GM12878 (cell line): ENCODE results near the gene ACVR1B. TPM values are rescaled to one million over a fixed set of nuclear protein-coding genes. Genes with fewer than 3 reads are reported as not detected.

Experiments used
- ATF7 ChIP-seq: fragments of 450-650 bp; IDR thresholded peaks from 2 replicates; pipeline ENCODE4 v1.6.1; 2016; ENCODE audit warnings: low read depth, mild to moderate bottlenecking
- IKZF2 ChIP-seq, 2 experiments: fragments of 450-650 bp; IDR thresholded peaks; 2 replicates each; pipeline ENCODE4 v1.6.1; 2017; ENCODE audit warnings: mild to moderate bottlenecking in 2 of 2, moderate library complexity in 2 of 2
- NR2C2 ChIP-seq: IDR thresholded peaks from 2 replicates; pipeline ENCODE4 v1.6.1; 2011; ENCODE audit warnings: borderline replicate concordance, low read depth; ENCODE audit not compliant: control insufficient read depth, insufficient read length
- STAT1 ChIP-seq: fragments of 450-650 bp; conservative IDR thresholded peaks from 2 replicates; pipeline ENCODE4 v1.6.1; 2014; ENCODE audit warnings: antibody characterized with exemption, mild to moderate bottlenecking
- polyA plus RNA-seq, 11 experiments: library from polyadenylated mRNA; depleted of rRNA in 4 of 11; unstranded in 6 of 11; stranded (reverse) in 5 of 11; fragments of >200 nt; fragmentation: Nextera tagmentation in 4 of 11; fragmentation: Illumina TruSeq in 1 of 11; extraction: Ambion mirVana in 4 of 11; extraction: Trizol in 1 of 11; gene quantifications; 1 replicate in 1 of 11; 2 replicates in 10 of 11; pipeline versions ENCODE4 v1.2.1 to v1.2.3, GENCODE V29; 2011 to 2016; ENCODE audit warnings: inconsistent platforms in 2 of 11, missing spikeins in 2 of 11, low read depth in 1 of 11
- total RNA-seq, 4 experiments: library from RNA; depleted of rRNA in 3 of 4; stranded (reverse); fragments of >200 nt in 3 of 4; fragmentation: Illumina TruSeq in 1 of 4; extraction: Trizol in 1 of 4; gene quantifications; 2 replicates each; pipeline versions ENCODE4 v1.2.1 to v1.2.3, GENCODE V29; 2013 to 2021
- TF ChIP-seq, protein P1 (sequence below): fragments of 450-650 bp; IDR thresholded peaks from 2 replicates; pipeline ENCODE4 v1.6.1; 2017; ENCODE audit warnings: antibody characterized with exemption, mild to moderate bottlenecking, moderate library complexity
- TF ChIP-seq, protein P2 (sequence below): fragments of 450-650 bp; IDR thresholded peaks from 2 replicates; pipeline ENCODE4 v1.6.1; 2017; ENCODE audit warnings: mild to moderate bottlenecking, moderate library complexity
- TF ChIP-seq, protein P3 (sequence below): fragments of 450-650 bp; IDR thresholded peaks from 2 replicates; pipeline ENCODE4 v1.6.1; 2017; ENCODE audit warnings: mild to moderate bottlenecking

The ACVR1B gene
- total and polyA plus RNA-seq, 10 of the 15 experiments (the other 5 are each of a cell fraction or from before 2014, with no cell fraction given), result 0.02 to 0.69 (median 0.16) TPM; not detected in 2

DNA sequence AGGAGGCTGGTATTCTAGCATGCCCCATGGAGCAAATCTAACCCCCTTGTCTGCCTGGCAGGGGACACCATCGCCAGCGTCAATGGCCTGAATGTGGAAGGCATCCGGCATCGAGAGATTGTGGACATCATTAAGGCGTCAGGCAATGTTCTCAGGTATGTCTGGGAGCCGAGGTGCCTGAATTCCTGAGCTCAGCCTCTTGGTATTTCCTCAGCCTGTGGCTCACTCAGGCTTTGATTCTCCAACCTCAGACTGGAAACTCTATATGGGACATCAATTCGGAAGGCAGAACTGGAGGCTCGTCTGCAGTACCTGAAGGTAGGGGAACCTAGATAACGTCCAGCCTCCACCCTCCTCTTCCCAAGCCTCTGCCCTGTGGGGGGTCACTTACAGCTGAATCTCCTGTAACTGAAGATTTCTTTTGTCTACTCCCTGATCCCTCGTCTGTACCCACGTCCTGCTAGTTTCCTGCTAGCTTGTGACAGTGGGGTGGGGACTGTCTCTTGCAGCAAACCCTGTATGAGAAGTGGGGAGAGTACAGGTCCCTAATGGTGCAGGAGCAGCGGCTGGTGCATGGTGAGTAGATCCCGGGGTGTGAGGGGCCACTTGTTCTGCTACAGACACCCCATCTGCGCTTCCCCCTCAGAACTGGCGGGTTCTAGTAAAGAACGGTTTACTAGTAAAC is 62.3 kb downstream of the ACVR1B start (continued):
- TF ChIP-seq, protein P1, sequence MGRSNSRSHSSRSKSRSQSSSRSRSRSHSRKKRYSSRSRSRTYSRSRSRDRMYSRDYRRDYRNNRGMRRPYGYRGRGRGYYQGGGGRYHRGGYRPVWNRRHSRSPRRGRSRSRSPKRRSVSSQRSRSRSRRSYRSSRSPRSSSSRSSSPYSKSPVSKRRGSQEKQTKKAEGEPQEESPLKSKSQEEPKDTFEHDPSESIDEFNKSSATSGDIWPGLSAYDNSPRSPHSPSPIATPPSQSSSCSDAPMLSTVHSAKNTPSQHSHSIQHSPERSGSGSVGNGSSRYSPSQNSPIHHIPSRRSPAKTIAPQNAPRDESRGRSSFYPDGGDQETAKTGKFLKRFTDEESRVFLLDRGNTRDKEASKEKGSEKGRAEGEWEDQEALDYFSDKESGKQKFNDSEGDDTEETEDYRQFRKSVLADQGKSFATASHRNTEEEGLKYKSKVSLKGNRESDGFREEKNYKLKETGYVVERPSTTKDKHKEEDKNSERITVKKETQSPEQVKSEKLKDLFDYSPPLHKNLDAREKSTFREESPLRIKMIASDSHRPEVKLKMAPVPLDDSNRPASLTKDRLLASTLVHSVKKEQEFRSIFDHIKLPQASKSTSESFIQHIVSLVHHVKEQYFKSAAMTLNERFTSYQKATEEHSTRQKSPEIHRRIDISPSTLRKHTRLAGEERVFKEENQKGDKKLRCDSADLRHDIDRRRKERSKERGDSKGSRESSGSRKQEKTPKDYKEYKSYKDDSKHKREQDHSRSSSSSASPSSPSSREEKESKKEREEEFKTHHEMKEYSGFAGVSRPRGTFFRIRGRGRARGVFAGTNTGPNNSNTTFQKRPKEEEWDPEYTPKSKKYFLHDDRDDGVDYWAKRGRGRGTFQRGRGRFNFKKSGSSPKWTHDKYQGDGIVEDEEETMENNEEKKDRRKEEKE, result no peak
- TF ChIP-seq, protein P2, sequence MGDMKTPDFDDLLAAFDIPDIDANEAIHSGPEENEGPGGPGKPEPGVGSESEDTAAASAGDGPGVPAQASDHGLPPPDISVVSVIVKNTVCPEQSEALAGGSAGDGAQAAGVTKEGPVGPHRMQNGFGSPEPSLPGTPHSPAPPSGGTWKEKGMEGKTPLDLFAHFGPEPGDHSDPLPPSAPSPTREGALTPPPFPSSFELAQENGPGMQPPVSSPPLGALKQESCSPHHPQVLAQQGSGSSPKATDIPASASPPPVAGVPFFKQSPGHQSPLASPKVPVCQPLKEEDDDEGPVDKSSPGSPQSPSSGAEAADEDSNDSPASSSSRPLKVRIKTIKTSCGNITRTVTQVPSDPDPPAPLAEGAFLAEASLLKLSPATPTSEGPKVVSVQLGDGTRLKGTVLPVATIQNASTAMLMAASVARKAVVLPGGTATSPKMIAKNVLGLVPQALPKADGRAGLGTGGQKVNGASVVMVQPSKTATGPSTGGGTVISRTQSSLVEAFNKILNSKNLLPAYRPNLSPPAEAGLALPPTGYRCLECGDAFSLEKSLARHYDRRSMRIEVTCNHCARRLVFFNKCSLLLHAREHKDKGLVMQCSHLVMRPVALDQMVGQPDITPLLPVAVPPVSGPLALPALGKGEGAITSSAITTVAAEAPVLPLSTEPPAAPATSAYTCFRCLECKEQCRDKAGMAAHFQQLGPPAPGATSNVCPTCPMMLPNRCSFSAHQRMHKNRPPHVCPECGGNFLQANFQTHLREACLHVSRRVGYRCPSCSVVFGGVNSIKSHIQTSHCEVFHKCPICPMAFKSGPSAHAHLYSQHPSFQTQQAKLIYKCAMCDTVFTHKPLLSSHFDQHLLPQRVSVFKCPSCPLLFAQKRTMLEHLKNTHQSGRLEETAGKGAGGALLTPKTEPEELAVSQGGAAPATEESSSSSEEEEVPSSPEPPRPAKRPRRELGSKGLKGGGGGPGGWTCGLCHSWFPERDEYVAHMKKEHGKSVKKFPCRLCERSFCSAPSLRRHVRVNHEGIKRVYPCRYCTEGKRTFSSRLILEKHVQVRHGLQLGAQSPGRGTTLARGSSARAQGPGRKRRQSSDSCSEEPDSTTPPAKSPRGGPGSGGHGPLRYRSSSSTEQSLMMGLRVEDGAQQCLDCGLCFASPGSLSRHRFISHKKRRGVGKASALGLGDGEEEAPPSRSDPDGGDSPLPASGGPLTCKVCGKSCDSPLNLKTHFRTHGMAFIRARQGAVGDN, result no peak
- TF ChIP-seq STAT1, result no peak
- no peak for TF ChIP-seq IKZF2 (IDR thresholded peaks at IDR 0.05)
- TF ChIP-seq, protein P3, sequence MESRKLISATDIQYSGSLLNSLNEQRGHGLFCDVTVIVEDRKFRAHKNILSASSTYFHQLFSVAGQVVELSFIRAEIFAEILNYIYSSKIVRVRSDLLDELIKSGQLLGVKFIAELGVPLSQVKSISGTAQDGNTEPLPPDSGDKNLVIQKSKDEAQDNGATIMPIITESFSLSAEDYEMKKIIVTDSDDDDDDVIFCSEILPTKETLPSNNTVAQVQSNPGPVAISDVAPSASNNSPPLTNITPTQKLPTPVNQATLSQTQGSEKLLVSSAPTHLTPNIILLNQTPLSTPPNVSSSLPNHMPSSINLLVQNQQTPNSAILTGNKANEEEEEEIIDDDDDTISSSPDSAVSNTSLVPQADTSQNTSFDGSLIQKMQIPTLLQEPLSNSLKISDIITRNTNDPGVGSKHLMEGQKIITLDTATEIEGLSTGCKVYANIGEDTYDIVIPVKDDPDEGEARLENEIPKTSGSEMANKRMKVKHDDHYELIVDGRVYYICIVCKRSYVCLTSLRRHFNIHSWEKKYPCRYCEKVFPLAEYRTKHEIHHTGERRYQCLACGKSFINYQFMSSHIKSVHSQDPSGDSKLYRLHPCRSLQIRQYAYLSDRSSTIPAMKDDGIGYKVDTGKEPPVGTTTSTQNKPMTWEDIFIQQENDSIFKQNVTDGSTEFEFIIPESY, result no peak
- TF ChIP-seq ATF7, result no peak
- TF ChIP-seq NR2C2, result no peak
